ENCODE data around the gene MYL4. TPM values are rescaled to one million over a fixed set of nuclear protein-coding genes. Genes with fewer than 3 reads are reported as not detected.

The MYL4 gene
- total RNA-seq, 1 experiment from 2014 or later = 0.66 TPM

GRCh38 chr17:47188876-47189731 lies 20.0 kb upstream of the MYL4 start, which contains the start of gene CDC27:
CDC27 (minus strand) TSS chr17:47189295; CDS start chr17:47189172, 123 bp downstream.
- Histone ChIP-seq H3K18ac (ENCODE audit: insufficient read length, low read depth, low read length) (no peak within 1 kb of the TSS), H3K79me2 (ENCODE audit: insufficient read depth, low read length) (peaks cover 13% of the 10 kb centered on the region; the same call in 1 of the 2 replicates), H2AFZ (ENCODE audit: low read length) (peak within 1 kb of the TSS; percentile 5), H3K4me1 (ENCODE audit: insufficient read depth, low read length) (no peaks in the 10 kb centered on the region), H2BK20ac (ENCODE audit: low read depth, low read length, poor library complexity, severe bottlenecking) (no peak within 1 kb of the TSS), H3K4me2 (ENCODE audit: insufficient read depth, insufficient read length, low read length) (peak within 1 kb of the TSS; percentile 96), H3K27me3 (ENCODE audit: insufficient read depth, low read length) (no peaks in the 10 kb centered on the region; the same call in 1 of the 2 replicates), H3K23me2 (ENCODE audit: insufficient read length, low read depth, low read length, poor library complexity, severe bottlenecking) (peaks cover 7% of the 10 kb centered on the region), H2BK12ac (ENCODE audit: insufficient read length, low read depth, low read length) (no peak within 1 kb of the TSS), H2BK120ac (ENCODE audit: low read depth, low read length, poor library complexity, severe bottlenecking) (no peak within 1 kb of the TSS), H3T11ph (ENCODE audit: low read length) (no peak within 1 kb of the TSS), H3K9ac (ENCODE audit: extremely low read depth, insufficient read length, low read length) (peak within 1 kb of the TSS; percentile 88), H3K14ac (ENCODE audit: insufficient read depth, low read length) (peak within 1 kb of the TSS; percentile 68; the same call in 1 of the 2 replicates), H3K4ac (ENCODE audit: low read depth, low read length) (no peak within 1 kb of the TSS), H3K23ac (ENCODE audit: insufficient read length, low read depth, low read length) (no peak within 1 kb of the TSS), H4K8ac (replicated peaks; ENCODE audit: insufficient read length, low read depth, low read length) (no peak within 1 kb of the TSS), H4K20me1 (ENCODE audit: control insufficient read depth, insufficient read depth, insufficient read length) (no peaks in the 10 kb centered on the region), H2AK5ac (ENCODE audit: insufficient read length, low read length) (no peak within 1 kb of the TSS), H4K91ac (ENCODE audit: insufficient read length, low read depth, low read length) (no peak within 1 kb of the TSS), H3K9me3 (ENCODE audit: control insufficient read depth, low read depth, low read length) (no peaks in the 10 kb centered on the region), H3K79me1 (ENCODE audit: insufficient read depth, low read depth, low read length, poor library complexity, severe bottlenecking) (no peaks in the 10 kb centered on the region), H3K27ac (ENCODE audit: insufficient read length, low read depth, low read length) (no peak within 1 kb of the TSS), H3K56ac (ENCODE audit: insufficient read length, low read depth, low read length) (no peak within 1 kb of the TSS), H2BK15ac (ENCODE audit: low read depth, low read length) (no peak within 1 kb of the TSS), H2BK5ac (ENCODE audit: insufficient read length, low read length) (no peak within 1 kb of the TSS), H4K5ac (ENCODE audit: insufficient read length, low read depth, low read length) (no peak within 1 kb of the TSS)
- TF ChIP-seq CTCF (conservative IDR thresholded peaks at IDR 0.05) = no peak
- Mint-ChIP-seq H3K4me1 (peaks cover 23 to 25% of the 10 kb centered on the region in 2 experiments), H3K4me3 (peak within 1 kb of the TSS; percentile 95 to 99), H3K9me3 (no peaks in the 10 kb centered on the region), H3K27me3 (ENCODE audit: low read depth) (no peaks in the 10 kb centered on the region; the same call in 1 of the 2 replicates), H3K27ac (peak within 1 kb of the TSS; percentile 89 to 98 (median 97)), H3K36me3 (ENCODE audit: insufficient read depth in 1 of 3, low read depth in 3 of 3) (no peaks in the 10 kb centered on the region)
- peak; percentile 99 for DNase-seq
- WGBS (ENCODE audit: extremely low coverage, insufficient read length, low lambda C conversion rate) = no CpG with 5 or more reads among the region's 64 CpGs
